Measurements from ENCODE around the gene TMEM8B.

The TMEM8B gene

DNA sequence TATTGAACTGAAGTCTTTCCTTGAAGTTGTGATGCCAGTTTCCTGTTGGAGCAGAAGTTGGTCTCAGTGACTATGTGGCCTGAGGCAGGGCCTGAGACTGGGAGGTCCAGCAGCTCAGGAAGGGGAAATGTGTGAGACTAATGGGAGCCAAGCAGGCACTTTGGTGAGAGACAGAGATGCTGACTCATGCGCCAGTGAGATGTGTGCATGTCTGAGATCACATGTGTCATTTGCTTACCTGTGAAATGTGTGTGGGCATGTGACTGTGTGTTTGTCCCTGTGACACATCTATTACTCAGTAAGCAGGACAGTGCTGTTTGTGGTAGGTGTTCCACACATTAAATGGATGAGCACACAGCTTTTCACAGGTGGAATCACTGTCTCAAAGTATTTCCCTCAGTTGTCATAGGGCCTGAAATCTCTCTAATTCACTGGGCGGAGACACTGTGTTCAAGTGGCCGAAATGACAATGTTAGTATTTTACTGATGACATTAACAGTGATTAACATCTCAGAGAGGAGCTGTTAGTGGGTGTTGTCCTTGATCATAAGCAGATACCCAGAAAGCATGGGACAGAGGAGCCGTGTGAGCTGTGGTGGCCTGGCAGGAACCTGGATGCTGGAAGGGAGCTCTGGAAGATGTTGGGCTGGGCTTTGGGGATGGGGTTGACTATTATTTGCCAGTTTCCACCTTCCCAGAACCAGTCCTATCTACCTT is 30.2 kb upstream of the TMEM8B start:
- Histone ChIP-seq H3K4me3 (ENCODE audit: low read depth, low read length, poor library complexity, severe bottlenecking) (no peak overlapping the region), H2AFZ (ENCODE audit: low read length) (no peak overlapping the region), H3K4me2 (ENCODE audit: low read length) (no peak overlapping the region), H3K9me2 (ENCODE audit: low read depth, low read length) (no peaks in the 10 kb centered on the region), H4K20me1 (ENCODE audit: insufficient read depth, low read length) (no peaks in the 10 kb centered on the region), H3K27me3 (ENCODE audit: insufficient read depth, low read length) (no peaks in the 10 kb centered on the region), H3K79me2 (ENCODE audit: insufficient read depth, low read length) (no peaks in the 10 kb centered on the region), H3K9ac (ENCODE audit: low read length) (no peak overlapping the region), H3K9me3 (ENCODE audit: low read length) (no peaks in the 10 kb centered on the region), H3K4me1 (ENCODE audit: insufficient read depth, low read length, severe bottlenecking) (no peaks in the 10 kb centered on the region), H3K27ac (ENCODE audit: low read depth, low read length, poor library complexity, severe bottlenecking) (no peak overlapping the region), H3F3A (ENCODE audit: insufficient read depth, low read length) (no peaks in the 10 kb centered on the region), H3K36me3 (ENCODE audit: insufficient read depth, low read length) (peaks cover 7% of the 10 kb centered on the region; the same call in 1 of the 2 replicates)
- no peak for TF ChIP-seq EZH2 (IDR thresholded peaks at IDR 0.05; ENCODE audit: borderline replicate concordance, low read length)
- TF ChIP-seq, protein P1, sequence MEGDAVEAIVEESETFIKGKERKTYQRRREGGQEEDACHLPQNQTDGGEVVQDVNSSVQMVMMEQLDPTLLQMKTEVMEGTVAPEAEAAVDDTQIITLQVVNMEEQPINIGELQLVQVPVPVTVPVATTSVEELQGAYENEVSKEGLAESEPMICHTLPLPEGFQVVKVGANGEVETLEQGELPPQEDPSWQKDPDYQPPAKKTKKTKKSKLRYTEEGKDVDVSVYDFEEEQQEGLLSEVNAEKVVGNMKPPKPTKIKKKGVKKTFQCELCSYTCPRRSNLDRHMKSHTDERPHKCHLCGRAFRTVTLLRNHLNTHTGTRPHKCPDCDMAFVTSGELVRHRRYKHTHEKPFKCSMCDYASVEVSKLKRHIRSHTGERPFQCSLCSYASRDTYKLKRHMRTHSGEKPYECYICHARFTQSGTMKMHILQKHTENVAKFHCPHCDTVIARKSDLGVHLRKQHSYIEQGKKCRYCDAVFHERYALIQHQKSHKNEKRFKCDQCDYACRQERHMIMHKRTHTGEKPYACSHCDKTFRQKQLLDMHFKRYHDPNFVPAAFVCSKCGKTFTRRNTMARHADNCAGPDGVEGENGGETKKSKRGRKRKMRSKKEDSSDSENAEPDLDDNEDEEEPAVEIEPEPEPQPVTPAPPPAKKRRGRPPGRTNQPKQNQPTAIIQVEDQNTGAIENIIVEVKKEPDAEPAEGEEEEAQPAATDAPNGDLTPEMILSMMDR (IDR thresholded peaks at IDR 0.05; ENCODE audit: low read length), result no peak

DNA sequence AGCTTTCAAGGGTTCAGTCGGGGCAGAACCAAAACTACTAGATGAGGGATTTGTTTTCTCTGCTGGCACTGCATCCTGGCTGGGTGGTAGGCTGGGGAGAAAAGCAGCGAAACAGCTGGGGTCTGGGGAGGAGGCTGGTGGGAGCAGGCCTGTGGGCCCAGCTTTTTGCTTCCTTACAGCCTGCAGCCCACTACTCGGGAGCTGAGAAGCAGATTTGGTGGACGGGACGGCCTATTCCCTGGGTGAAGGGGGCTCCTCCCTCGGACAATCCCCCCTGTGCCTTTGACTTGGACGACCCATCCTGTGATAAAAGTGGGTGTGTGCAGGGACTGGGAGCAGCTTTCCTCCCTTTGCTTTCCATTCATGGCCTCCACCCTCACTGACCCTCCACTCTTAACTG is 28.5 kb upstream of the TMEM8B start:
- Histone ChIP-seq H2AFZ (ENCODE audit: low read length) (no peak overlapping the region), H3K4me1 (ENCODE audit: insufficient read depth, low read length, severe bottlenecking) (no peaks in the 10 kb centered on the region), H3K9me3 (ENCODE audit: low read length) (no peaks in the 10 kb centered on the region), H4K20me1 (ENCODE audit: insufficient read depth, low read length) (no peaks in the 10 kb centered on the region), H3K4me3 (ENCODE audit: low read depth, low read length, poor library complexity, severe bottlenecking) (no peak overlapping the region), H3K4me2 (ENCODE audit: low read length) (no peak overlapping the region), H3K9ac (ENCODE audit: low read length) (no peak overlapping the region), H3K79me2 (ENCODE audit: insufficient read depth, low read length) (no peaks in the 10 kb centered on the region), H3K9me2 (ENCODE audit: low read depth, low read length) (no peaks in the 10 kb centered on the region), H3K27me3 (ENCODE audit: insufficient read depth, low read length) (no peaks in the 10 kb centered on the region), H3K36me3 (ENCODE audit: insufficient read depth, low read length) (peaks cover 8% of the 10 kb centered on the region), H3K27ac (ENCODE audit: low read depth, low read length, poor library complexity, severe bottlenecking) (no peak overlapping the region), H3F3A (ENCODE audit: insufficient read depth, low read length) (no peaks in the 10 kb centered on the region)
- no peak for TF ChIP-seq EZH2 (IDR thresholded peaks at IDR 0.05; ENCODE audit: borderline replicate concordance, low read length)
- TF ChIP-seq, protein P1 (IDR thresholded peaks at IDR 0.05; ENCODE audit: low read length), result no peak

DNA sequence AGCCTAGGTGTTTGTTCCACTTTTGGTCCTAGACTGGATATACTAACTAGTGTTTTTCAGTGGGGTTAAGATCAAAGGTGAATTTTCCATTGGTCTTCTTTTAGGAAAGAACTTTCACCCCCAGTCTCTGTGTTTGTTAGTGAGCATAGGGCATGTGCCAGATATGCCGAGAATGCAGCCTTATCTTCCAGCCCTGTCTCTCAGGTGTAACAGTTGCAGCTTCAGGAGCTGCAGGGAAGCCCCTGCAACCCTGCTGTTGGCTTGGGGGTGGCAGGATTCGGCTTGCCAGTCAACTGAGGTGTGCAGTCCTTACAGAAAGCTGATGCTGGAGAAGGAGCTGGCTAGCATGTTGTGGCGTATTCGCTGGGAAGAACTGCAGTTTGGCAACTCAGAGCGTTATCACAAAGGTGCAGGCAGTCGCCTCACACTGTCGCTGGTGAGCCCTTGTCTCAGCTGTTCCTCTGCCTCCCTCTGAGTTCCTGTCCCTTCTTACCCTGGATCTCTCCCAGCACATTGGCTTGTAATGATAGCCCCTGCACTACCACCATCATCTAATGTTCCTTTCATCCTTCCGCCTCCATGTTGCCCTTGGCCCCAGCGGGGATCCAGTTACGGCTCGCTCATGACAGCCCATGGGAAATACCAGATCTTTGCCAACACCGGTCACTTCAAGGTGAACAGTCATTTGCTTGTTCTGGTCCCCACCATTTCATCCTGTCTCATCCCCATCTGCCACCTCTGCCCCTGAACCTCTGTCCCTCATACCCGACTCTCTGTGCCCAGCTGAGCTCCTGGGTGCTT is 27.5 kb upstream of the TMEM8B start:
- H3K9me3 ChIP-seq (ENCODE audit: low read length), result no peaks in the 10 kb centered on the region
- no peak overlapping the region for H3K9ac ChIP-seq (ENCODE audit: low read length)
- no peaks in the 10 kb centered on the region for H3K4me1 ChIP-seq (ENCODE audit: insufficient read depth, low read length, severe bottlenecking)
- TF ChIP-seq, protein P1 (IDR thresholded peaks at IDR 0.05; ENCODE audit: low read length), result no peak
- TF ChIP-seq EZH2 (IDR thresholded peaks at IDR 0.05; ENCODE audit: borderline replicate concordance, low read length), result no peak
- no peaks in the 10 kb centered on the region for H3K27me3 ChIP-seq (ENCODE audit: insufficient read depth, low read length)
- no peaks in the 10 kb centered on the region for H3K9me2 ChIP-seq (ENCODE audit: low read depth, low read length)
- no peak overlapping the region for H2AFZ ChIP-seq (ENCODE audit: low read length)
- no peak overlapping the region for H3K4me2 ChIP-seq (ENCODE audit: low read length)
- H3K79me2 ChIP-seq (ENCODE audit: insufficient read depth, low read length), result no peaks in the 10 kb centered on the region
- H3F3A ChIP-seq (ENCODE audit: insufficient read depth, low read length), result no peaks in the 10 kb centered on the region
- no peaks in the 10 kb centered on the region for H4K20me1 ChIP-seq (ENCODE audit: insufficient read depth, low read length)
- H3K36me3 ChIP-seq (ENCODE audit: insufficient read depth, low read length), result peaks cover 18% of the 10 kb centered on the region
- H3K4me3 ChIP-seq (ENCODE audit: low read depth, low read length, poor library complexity, severe bottlenecking), result no peak overlapping the region
- H3K27ac ChIP-seq (ENCODE audit: low read depth, low read length, poor library complexity, severe bottlenecking), result no peak overlapping the region
